Mucosa of rectum (tissue), 2 donors: ENCODE data around the gene TRAF2.
"Not testable (repeated sequence)": the region's sequence is repeated elsewhere in the genome, so short reads cannot be mapped to it uniquely, and the experiment has no call there.

Source experiments
- H3K27ac ChIP-seq, 2 donors: one replicate each; pipeline ENCODE4 v1.7.0; 2013; ENCODE audit warnings: inconsistent platforms in 2 of 2, low read depth in 2 of 2, low read length in 2 of 2
- H3K27me3 ChIP-seq, 2 donors: one replicate each; pipeline ENCODE4 v1.7.0; 2013; ENCODE audit warnings: low read length in 2 of 2; ENCODE audit not compliant: control insufficient read depth in 2 of 2, insufficient read depth in 2 of 2
- H3K36me3 ChIP-seq, 2 donors: one replicate each; pipeline ENCODE4 v1.7.0; 2013; ENCODE audit warnings: low read length in 2 of 2; ENCODE audit not compliant: control insufficient read depth in 2 of 2, insufficient read depth in 2 of 2
- H3K4me1 ChIP-seq, 2 donors: one replicate each; pipeline ENCODE4 v1.7.0; 2013; ENCODE audit warnings: low read length in 2 of 2, mild to moderate bottlenecking in 1 of 2; ENCODE audit not compliant: control insufficient read depth in 2 of 2, insufficient read depth in 2 of 2
- H3K4me3 ChIP-seq, 2 donors: one replicate each; pipeline ENCODE4 v1.7.0; 2013; ENCODE audit warnings: low read length in 2 of 2
- H3K9ac ChIP-seq, 2 donors: one replicate each; pipeline ENCODE4 v1.7.0; 2013; ENCODE audit warnings: low read length in 2 of 2, low read depth in 1 of 2, mild to moderate bottlenecking in 1 of 2
- H3K9me3 ChIP-seq, 2 donors: one replicate each; pipeline ENCODE4 v1.7.0; 2013; ENCODE audit warnings: low read length in 2 of 2; ENCODE audit not compliant: control insufficient read depth in 2 of 2
- donor health status: healthy.
- donor health status: Normal muscosa, but diverticular disease.

TRAF2 gene

GRCh38 chr9:136866898-136867421 lies 19.4 kb upstream of the TRAF2 start:
- H3K9me3 ChIP-seq, H3K27me3 ChIP-seq, H3K27ac ChIP-seq: not testable (repeated sequence)
- Histone ChIP-seq H3K4me3 (peak overlapping the region; percentile 47 to 63), H3K4me1 (peaks cover 9 to 11% of the 10 kb centered on the region in 2 donors), H3K36me3 (peaks cover 17 to 21% of the 10 kb centered on the region in 2 donors), H3K9ac (peak overlapping the region; percentile 32 to 86)

DNA sequence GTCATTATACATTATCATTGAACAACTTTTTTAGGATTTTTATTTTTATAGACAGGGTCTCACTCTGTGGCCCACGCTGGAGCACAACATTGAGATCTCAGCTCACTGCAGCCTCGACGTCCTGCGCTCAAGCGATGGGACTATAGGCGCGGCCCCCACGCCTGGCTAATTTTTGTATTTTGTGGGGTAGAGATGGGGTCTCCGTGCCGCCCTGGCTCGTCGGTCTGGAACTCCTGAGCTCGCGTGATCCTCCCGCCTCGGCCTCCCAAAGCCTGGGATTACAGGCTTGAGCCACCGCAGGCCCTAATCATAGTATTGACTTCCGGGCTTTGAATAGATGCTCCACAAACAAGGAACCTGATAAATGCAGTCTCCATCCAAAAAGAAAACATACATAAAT lies 18.8 kb upstream of the TRAF2 start:
- H3K4me3 ChIP-seq, result no peak overlapping the region
- no peaks in the 10 kb centered on the region for H3K9me3 ChIP-seq
- H3K27me3 ChIP-seq, result no peaks in the 10 kb centered on the region
- peaks cover 8 to 10% of the 10 kb centered on the region in 2 donors for H3K4me1 ChIP-seq
- H3K27ac ChIP-seq, result no peak overlapping the region
- H3K36me3 ChIP-seq, result peaks cover 12 to 16% of the 10 kb centered on the region in 2 donors
- no peak overlapping the region for H3K9ac ChIP-seq

- Histone ChIP-seq H3K36me3 (peaks cover 8 to 12% of the 10 kb centered on the region in 2 donors), H3K9me3 (no peaks in the 10 kb centered on the region), H3K9ac (no peak overlapping the region), H3K4me1 (peaks cover 8 to 10% of the 10 kb centered on the region in 2 donors), H3K4me3 (no peak overlapping the region), H3K27ac (no peak overlapping the region), H3K27me3 (no peaks in the 10 kb centered on the region)
These were observed 18.4 kb upstream of the TRAF2 start for GRCh38 chr9:136867917-136868316.

- peaks cover 8 to 10% of the 10 kb centered on the region in 2 donors for H3K4me1 ChIP-seq
- H3K9ac ChIP-seq, result no peak overlapping the region
- peaks cover under 1 to 4% of the 10 kb centered on the region in 2 donors for H3K36me3 ChIP-seq
- no peak overlapping the region for H3K4me3 ChIP-seq
- H3K27ac ChIP-seq, result no peak overlapping the region
- H3K9me3 ChIP-seq, result no peaks in the 10 kb centered on the region
- H3K27me3 ChIP-seq, result no peaks in the 10 kb centered on the region
These were observed 17.7 kb upstream of the TRAF2 start for GRCh38 chr9:136868644-136869043.

DNA sequence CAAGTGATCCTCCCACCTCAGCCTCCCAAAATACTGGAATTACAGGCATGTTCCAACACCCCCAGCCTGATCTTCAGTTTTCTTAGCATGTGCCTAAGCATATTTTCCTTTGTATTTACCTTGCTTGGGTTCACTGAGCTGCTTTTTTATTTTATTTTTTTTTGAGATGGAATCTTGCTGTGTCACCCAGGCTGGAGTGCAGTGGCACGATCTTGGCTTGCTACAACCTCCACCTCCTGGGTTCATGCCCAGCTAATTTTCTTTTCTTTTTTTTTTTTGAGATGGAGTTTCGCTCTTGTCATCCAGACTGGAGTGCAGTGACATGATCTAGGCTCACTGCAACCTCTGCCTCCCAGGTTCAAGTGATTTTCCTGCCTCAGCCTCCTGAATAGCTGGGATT lies 16.7 kb upstream of the TRAF2 start:
- H3K4me3 ChIP-seq, H3K27me3 ChIP-seq, H3K9ac ChIP-seq, H3K4me1 ChIP-seq, H3K36me3 ChIP-seq, H3K27ac ChIP-seq, H3K9me3 ChIP-seq: not testable (repeated sequence)

DNA sequence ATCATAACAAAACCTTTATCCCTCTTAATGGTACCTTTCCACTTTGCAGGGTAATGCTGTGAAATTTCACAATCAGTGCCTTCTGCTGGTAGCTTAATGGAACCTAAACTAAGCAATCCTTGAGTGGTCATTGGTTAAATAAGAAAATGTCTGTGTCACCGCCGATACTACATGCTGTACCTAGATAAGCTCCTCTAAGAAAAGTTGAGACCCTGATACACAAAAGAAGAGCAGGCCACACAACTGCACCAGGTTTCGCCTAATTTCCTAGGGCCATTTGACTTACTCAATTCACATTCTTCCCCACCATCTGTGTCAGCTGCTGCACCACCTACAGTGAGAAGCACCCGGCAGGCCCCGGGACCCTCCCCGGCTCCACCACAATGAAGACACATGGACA lies 11.2 kb upstream of the TRAF2 start:
- Histone ChIP-seq H3K9me3 (no peaks in the 10 kb centered on the region), H3K36me3 (no peaks in the 10 kb centered on the region), H3K27ac (no peak overlapping the region), H3K4me3 (no peak overlapping the region), H3K27me3 (no peaks in the 10 kb centered on the region), H3K4me1 (no peaks in the 10 kb centered on the region), H3K9ac (no peak overlapping the region)

DNA sequence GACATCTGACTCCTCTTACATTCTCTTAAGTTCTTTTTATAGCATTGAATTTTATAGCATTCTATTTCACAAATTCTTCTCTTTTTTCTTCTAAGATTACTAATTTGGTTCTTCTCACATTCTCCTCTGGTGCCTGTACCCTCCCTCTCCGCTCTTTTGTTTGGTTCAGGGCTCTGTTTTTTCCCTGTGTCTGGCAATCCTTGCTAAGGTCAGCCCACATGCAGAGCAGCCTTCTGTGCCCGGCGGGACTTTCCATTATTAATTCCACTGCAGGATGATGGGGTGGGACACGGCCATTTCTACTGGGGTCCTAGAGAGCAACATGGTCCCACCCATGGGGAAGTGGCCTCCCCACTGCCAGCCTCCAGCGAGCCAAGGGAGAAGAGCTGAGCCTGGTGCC lies 9.8 kb upstream of the TRAF2 start:
- no peaks in the 10 kb centered on the region for H3K9me3 ChIP-seq
- no peaks in the 10 kb centered on the region for H3K27me3 ChIP-seq
- no peak overlapping the region for H3K27ac ChIP-seq
- no peak overlapping the region for H3K4me3 ChIP-seq
- no peaks in the 10 kb centered on the region for H3K36me3 ChIP-seq
- peaks cover 0 to 2% of the 10 kb centered on the region in 2 donors for H3K4me1 ChIP-seq
- H3K9ac ChIP-seq, result no peak overlapping the region

- Histone ChIP-seq H3K4me1 (peaks cover 9 to 23% of the 10 kb centered on the region in 2 donors), H3K27ac (no peak overlapping the region), H3K9me3 (no peaks in the 10 kb centered on the region), H3K9ac (no peak overlapping the region), H3K27me3 (no peaks in the 10 kb centered on the region), H3K36me3 (no peaks in the 10 kb centered on the region), H3K4me3 (no peak overlapping the region)
These were observed 5.7 kb upstream of the TRAF2 start for GRCh38 chr9:136880651-136881050.

- H3K4me3 ChIP-seq, result peak overlapping the region; percentile 44 to 59
- peak overlapping the region; percentile 19 to 75 for H3K27ac ChIP-seq
- no peaks in the 10 kb centered on the region for H3K36me3 ChIP-seq
- no peaks in the 10 kb centered on the region for H3K9me3 ChIP-seq
- peaks cover 9 to 26% of the 10 kb centered on the region in 2 donors for H3K4me1 ChIP-seq
- peak overlapping the region; percentile 18 to 54 for H3K9ac ChIP-seq
- no peaks in the 10 kb centered on the region for H3K27me3 ChIP-seq
These were observed 4.6 kb upstream of the TRAF2 start for GRCh38 chr9:136881691-136882108.

GRCh38 chr9:136882109-136882946 lies 4.0 kb upstream of the TRAF2 start:
- Histone ChIP-seq H3K4me1 (peaks cover 13 to 31% of the 10 kb centered on the region in 2 donors), H3K27me3 (no peaks in the 10 kb centered on the region), H3K9ac (peak overlapping the region; percentile 18 to 54), H3K4me3 (peak overlapping the region; percentile 44 to 59), H3K36me3 (no peaks in the 10 kb centered on the region), H3K9me3 (no peaks in the 10 kb centered on the region), H3K27ac (peak overlapping the region; percentile 18 to 75)
